ENCODE data around the gene STAT5B. TPM values are rescaled to one million over a fixed set of nuclear protein-coding genes. Genes with fewer than 3 reads are reported as not detected.
A peak's percentile ranks its signal among the peaks of the same experiment; 100 is the strongest.

Gene STAT5B
- total and polyA plus RNA-seq, 2 of the 13 experiments (the other 11 are each of a cell fraction or from before 2014, with no cell fraction given), result 21.0 to 42.8 TPM

DNA sequence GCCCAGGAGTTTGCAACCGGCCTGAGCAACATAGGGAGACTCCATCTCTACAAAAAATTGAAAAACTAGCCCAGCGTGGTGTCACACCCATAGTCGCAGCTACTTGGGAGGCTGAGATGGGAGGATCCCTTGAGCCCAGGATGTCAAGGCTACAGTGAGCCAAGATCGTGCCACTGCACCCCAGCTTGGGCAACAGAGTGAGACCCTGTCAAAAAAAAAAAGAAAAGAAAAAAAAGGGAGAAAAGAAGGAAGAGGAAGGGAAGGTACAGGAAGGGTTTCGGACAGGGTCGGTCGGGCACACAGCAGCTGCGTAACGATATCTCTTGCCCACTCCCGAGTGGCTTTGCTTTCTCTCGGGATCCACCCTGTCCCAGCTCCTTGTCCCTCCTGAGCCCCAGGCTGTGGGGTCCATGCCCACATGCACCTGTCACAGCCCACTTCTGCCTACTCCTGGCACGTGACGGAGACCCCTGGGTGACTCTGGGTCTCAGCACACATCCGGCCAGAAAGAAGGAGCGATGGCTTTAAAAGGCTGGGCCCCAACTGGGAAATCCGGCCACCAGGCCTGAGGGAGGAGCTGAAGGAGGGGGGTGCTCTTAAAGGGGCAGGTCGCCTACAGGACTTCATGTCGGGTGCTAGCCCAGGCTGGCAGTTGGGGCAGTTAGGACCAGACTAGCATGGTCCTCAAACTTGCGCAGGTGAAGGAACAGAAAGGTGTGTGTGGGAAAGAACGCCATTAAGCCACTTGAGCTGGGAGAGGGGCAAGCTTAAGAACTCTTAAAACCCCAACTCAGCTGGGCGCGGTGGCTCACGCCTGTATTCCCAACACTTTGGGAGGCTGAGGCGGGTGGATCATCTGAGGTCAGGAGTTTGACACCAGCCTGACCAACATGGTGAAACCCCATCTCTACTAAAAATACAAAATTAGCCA lies 82.0 kb downstream of the STAT5B start, which contains the start of gene GHDC (continued):
- TF ChIP-seq, protein P1, sequence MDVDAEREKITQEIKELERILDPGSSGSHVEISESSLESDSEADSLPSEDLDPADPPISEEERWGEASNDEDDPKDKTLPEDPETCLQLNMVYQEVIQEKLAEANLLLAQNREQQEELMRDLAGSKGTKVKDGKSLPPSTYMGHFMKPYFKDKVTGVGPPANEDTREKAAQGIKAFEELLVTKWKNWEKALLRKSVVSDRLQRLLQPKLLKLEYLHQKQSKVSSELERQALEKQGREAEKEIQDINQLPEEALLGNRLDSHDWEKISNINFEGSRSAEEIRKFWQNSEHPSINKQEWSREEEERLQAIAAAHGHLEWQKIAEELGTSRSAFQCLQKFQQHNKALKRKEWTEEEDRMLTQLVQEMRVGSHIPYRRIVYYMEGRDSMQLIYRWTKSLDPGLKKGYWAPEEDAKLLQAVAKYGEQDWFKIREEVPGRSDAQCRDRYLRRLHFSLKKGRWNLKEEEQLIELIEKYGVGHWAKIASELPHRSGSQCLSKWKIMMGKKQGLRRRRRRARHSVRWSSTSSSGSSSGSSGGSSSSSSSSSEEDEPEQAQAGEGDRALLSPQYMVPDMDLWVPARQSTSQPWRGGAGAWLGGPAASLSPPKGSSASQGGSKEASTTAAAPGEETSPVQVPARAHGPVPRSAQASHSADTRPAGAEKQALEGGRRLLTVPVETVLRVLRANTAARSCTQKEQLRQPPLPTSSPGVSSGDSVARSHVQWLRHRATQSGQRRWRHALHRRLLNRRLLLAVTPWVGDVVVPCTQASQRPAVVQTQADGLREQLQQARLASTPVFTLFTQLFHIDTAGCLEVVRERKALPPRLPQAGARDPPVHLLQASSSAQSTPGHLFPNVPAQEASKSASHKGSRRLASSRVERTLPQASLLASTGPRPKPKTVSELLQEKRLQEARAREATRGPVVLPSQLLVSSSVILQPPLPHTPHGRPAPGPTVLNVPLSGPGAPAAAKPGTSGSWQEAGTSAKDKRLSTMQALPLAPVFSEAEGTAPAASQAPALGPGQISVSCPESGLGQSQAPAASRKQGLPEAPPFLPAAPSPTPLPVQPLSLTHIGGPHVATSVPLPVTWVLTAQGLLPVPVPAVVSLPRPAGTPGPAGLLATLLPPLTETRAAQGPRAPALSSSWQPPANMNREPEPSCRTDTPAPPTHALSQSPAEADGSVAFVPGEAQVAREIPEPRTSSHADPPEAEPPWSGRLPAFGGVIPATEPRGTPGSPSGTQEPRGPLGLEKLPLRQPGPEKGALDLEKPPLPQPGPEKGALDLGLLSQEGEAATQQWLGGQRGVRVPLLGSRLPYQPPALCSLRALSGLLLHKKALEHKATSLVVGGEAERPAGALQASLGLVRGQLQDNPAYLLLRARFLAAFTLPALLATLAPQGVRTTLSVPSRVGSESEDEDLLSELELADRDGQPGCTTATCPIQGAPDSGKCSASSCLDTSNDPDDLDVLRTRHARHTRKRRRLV (CRISPR knock-in tag; IDR thresholded peaks at IDR 0.05), result peak; percentile 82; the same call in 1 of the 2 replicates
- TF ChIP-seq SP5 (CRISPR knock-in tag; IDR thresholded peaks at IDR 0.05; ENCODE audit: borderline replicate concordance, low read depth) (peak; percentile 83; the same call in 1 of the 2 replicates), PITX1 (CRISPR knock-in tag; IDR thresholded peaks at IDR 0.05) (no peak; the same call in 1 of the 2 replicates), ZSCAN30 (CRISPR knock-in tag; IDR thresholded peaks at IDR 0.05) (peak; percentile 75; the same call in 1 of the 2 replicates), ZMYM2 (CRISPR knock-in tag; IDR thresholded peaks at IDR 0.05) (no peak), ZNF780A (CRISPR knock-in tag; IDR thresholded peaks at IDR 0.05) (no peak), KMT2B (CRISPR knock-in tag; IDR thresholded peaks at IDR 0.05) (peak; percentile 80), ZNF333 (CRISPR knock-in tag; IDR thresholded peaks at IDR 0.05; ENCODE audit: borderline replicate concordance) (peak; percentile 89), ZEB1 (IDR thresholded peaks at IDR 0.05; ENCODE audit: insufficient replicate concordance, low read depth) (peak; percentile 28)
- TF ChIP-seq, protein P2, sequence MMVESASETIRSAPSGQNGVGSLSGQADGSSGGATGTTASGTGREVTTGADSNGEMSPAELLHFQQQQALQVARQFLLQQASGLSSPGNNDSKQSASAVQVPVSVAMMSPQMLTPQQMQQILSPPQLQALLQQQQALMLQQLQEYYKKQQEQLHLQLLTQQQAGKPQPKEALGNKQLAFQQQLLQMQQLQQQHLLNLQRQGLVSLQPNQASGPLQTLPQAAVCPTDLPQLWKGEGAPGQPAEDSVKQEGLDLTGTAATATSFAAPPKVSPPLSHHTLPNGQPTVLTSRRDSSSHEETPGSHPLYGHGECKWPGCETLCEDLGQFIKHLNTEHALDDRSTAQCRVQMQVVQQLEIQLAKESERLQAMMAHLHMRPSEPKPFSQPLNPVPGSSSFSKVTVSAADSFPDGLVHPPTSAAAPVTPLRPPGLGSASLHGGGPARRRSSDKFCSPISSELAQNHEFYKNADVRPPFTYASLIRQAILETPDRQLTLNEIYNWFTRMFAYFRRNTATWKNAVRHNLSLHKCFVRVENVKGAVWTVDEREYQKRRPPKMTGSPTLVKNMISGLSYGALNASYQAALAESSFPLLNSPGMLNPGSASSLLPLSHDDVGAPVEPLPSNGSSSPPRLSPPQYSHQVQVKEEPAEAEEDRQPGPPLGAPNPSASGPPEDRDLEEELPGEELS (CRISPR knock-in tag; IDR thresholded peaks at IDR 0.05), result peak; percentile 62
- TF ChIP-seq, protein P3, sequence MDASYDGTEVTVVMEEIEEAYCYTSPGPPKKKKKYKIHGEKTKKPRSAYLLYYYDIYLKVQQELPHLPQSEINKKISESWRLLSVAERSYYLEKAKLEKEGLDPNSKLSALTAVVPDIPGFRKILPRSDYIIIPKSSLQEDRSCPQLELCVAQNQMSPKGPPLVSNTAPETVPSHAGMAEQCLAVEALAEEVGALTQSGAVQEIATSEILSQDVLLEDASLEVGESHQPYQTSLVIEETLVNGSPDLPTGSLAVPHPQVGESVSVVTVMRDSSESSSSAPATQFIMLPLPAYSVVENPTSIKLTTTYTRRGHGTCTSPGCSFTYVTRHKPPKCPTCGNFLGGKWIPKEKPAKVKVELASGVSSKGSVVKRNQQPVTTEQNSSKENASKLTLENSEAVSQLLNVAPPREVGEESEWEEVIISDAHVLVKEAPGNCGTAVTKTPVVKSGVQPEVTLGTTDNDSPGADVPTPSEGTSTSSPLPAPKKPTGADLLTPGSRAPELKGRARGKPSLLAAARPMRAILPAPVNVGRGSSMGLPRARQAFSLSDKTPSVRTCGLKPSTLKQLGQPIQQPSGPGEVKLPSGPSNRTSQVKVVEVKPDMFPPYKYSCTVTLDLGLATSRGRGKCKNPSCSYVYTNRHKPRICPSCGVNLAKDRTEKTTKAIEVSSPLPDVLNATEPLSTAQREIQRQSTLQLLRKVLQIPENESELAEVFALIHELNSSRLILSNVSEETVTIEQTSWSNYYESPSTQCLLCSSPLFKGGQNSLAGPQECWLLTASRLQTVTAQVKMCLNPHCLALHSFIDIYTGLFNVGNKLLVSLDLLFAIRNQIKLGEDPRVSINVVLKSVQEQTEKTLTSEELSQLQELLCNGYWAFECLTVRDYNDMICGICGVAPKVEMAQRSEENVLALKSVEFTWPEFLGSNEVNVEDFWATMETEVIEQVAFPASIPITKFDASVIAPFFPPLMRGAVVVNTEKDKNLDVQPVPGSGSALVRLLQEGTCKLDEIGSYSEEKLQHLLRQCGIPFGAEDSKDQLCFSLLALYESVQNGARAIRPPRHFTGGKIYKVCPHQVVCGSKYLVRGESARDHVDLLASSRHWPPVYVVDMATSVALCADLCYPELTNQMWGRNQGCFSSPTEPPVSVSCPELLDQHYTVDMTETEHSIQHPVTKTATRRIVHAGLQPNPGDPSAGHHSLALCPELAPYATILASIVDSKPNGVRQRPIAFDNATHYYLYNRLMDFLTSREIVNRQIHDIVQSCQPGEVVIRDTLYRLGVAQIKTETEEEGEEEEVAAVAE (CRISPR knock-in tag; IDR thresholded peaks at IDR 0.05; ENCODE audit: borderline replicate concordance), result peak; percentile 61; the same call in 1 of the 2 replicates
- TF ChIP-seq, protein P4, sequence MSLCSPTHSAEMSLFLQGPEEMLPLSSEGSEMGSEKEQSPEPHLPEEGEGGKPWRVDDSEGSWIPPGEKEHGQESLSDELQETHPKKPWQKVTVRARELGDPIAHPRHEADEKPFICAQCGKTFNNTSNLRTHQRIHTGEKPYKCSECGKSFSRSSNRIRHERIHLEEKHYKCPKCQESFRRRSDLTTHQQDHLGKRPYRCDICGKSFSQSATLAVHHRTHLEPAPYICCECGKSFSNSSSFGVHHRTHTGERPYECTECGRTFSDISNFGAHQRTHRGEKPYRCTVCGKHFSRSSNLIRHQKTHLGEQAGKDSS (CRISPR knock-in tag; IDR thresholded peaks at IDR 0.05; ENCODE audit: borderline replicate concordance, low read depth), result peak; percentile 64; the same call in 1 of the 2 replicates
